GM13976 (cell line): Measurements from ENCODE around the gene DYDC2.

Source experiments
- DNase-seq: peaks from one replicate; pipeline ENCODE4 v3.0.0; 2012; ENCODE audit warnings: low spot score
- CTCF ChIP-seq: IDR thresholded peaks from 2 replicates; pipeline ENCODE4 v1.5.1; 2012; ENCODE audit warnings: borderline replicate concordance, mild to moderate bottlenecking; ENCODE audit not compliant: insufficient read depth; ENCODE audit errors: extremely low read depth, missing control alignments, control extremely low read depth
- in situ Hi-C: fragments of 300-500 bp; cut with MboI; formaldehyde crosslinking; loops from one replicate; pipeline ENCODE4 v1.12.0; 2022; ENCODE audit warnings: low sequenced_read_pairs, mixed read lengths, inconsistent platforms; ENCODE audit not compliant: unreplicated experiment

Gene DYDC2

GRCh38 chr10:80320377-80320776 lies 36.2 kb upstream of the DYDC2 start:
- DNase-seq, result no peak
- TF ChIP-seq CTCF, result no peak
- in situ Hi-C loops, result no loop called here

GRCh38 chr10:80321183-80321582 lies 35.4 kb upstream of the DYDC2 start:
- no peak for DNase-seq
- TF ChIP-seq CTCF, result no peak
- in situ Hi-C loops, result no loop called here

- in situ Hi-C loops, result no loop called here
- no peak for TF ChIP-seq CTCF
- no peak for DNase-seq
Measured at GRCh38 chr10:80322158-80322557, 34.4 kb upstream of the DYDC2 start.

- no peak for TF ChIP-seq CTCF
- no peak for DNase-seq
- in situ Hi-C loops, result no loop called here
Measured at GRCh38 chr10:80322711-80323110, 33.9 kb upstream of the DYDC2 start.

- in situ Hi-C loops, result no loop called here
- TF ChIP-seq CTCF, result no peak
- no peak for DNase-seq
Measured at GRCh38 chr10:80323311-80323710, 33.3 kb upstream of the DYDC2 start.

- no peak for TF ChIP-seq CTCF
- in situ Hi-C loops, result no loop called here
- no peak for DNase-seq
Measured at GRCh38 chr10:80324086-80324485, 32.5 kb upstream of the DYDC2 start.

GRCh38 chr10:80324891-80325364 lies 31.7 kb upstream of the DYDC2 start:
- DNase-seq, result no peak
- TF ChIP-seq CTCF, result no peak
- in situ Hi-C loops, result no loop called here
